ENCODE data around the gene ICE2. TPM values are rescaled to one million over a fixed set of nuclear protein-coding genes. Genes with fewer than 3 reads are reported as not detected.

The ICE2 gene
- total and polyA plus RNA-seq, 12 donors: 6.3 to 33.4 (median 26.7) TPM

DNA sequence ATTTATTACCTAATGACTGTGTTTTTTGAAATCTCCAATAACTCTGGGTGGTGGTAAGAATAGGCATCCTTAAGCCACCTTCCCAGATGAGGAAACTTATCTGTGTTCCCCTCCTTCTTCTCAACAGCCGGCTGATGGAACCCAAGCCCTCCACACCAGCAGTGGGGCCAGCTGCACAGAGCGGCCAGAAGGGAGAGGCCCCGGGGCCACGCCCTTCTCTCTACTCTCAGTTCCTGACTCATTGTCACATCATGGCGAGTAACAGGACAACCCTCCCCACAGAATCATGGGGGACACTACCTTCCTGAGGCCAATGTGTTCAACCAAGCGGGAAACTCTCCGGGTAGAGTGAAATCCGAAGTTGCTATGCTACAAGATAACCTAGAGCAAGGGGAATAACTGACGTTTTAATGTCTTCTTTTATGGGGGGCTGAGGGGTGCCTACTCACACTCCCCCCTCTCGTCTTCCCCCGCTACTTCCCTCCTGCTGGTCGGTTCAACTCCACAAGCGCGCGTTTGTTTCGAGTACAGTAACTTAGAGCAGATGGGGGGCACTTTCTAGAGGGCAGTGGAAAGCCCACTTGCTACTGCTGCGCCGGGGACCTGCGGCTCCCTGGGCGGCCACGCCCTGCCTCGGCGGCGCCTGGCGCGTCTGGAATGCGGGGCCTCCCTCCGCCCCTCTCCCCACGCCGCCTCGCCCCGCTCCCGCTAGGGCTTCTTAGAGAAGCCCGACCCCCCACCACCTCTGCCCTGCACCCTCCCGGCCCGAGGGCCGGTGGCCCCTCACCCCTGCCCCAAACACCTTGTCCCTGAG is 81.8 kb downstream of the ICE2 start:
- peak; percentile 52 to 71 (median 62) for ATAC-seq
- DNase-seq: peak; percentile 68 to 75
- Histone ChIP-seq H3K9me3 (no peaks in the 10 kb centered on the region), H3K36me3 (peaks cover 0 to 30% (median 3%) of the 10 kb centered on the region in 9 donors), H3K4me1 (peaks cover 16 to 60% (median 48%) of the 10 kb centered on the region in 9 donors), H3K27ac (peak overlapping the region; percentile 90 to 98 (median 97)), H3K4me3 (peak overlapping the region; percentile 59 to 94 (median 88)), H3K27me3 (no peaks in the 10 kb centered on the region)
- intact Hi-C loops (cut with DNase I): loop anchor here in 6 of 10 donors (2.0 to 5.0 kb wide), 3 partner anchors 26 to 36 kb away; no protein-coding TSS in a partner anchor
- WGBS, 2 donors: 2 to 5% methylated on average over 35 to 37 of the region's 37 CpGs
- TF ChIP-seq, protein P1, sequence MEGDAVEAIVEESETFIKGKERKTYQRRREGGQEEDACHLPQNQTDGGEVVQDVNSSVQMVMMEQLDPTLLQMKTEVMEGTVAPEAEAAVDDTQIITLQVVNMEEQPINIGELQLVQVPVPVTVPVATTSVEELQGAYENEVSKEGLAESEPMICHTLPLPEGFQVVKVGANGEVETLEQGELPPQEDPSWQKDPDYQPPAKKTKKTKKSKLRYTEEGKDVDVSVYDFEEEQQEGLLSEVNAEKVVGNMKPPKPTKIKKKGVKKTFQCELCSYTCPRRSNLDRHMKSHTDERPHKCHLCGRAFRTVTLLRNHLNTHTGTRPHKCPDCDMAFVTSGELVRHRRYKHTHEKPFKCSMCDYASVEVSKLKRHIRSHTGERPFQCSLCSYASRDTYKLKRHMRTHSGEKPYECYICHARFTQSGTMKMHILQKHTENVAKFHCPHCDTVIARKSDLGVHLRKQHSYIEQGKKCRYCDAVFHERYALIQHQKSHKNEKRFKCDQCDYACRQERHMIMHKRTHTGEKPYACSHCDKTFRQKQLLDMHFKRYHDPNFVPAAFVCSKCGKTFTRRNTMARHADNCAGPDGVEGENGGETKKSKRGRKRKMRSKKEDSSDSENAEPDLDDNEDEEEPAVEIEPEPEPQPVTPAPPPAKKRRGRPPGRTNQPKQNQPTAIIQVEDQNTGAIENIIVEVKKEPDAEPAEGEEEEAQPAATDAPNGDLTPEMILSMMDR (IDR thresholded peaks at IDR 0.05): peak in 1 of 9 donors; percentile 5

DNA sequence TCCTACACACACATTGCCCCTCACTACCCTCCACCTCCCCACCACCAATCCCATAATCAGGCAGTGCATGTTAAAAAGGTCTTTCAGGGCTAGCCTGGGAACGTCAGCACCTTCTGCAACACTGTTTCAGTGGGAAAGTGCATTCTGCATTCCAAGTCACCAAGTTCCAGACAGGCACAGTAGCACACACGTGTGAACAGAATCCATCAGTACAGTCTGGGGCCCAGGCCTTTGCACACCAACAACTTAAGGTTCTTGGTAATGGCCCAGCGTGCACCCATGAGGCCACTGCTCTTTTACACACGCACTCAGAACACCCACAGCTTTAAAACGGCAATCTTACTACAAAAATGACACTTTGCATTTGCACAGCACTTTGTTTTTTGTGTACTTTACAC is 82.4 kb downstream of the ICE2 start:
- Histone ChIP-seq H3K4me3 (peak overlapping the region; percentile 59 to 94 (median 88)), H3K27me3 (no peaks in the 10 kb centered on the region), H3K4me1 (peaks cover 19 to 66% (median 54%) of the 10 kb centered on the region in 9 donors), H3K36me3 (peaks cover 0 to 33% (median 3%) of the 10 kb centered on the region in 9 donors), H3K27ac (peak overlapping the region; percentile 44 to 98 (median 96)), H3K9me3 (no peaks in the 10 kb centered on the region)
- WGBS, 2 donors: 38% methylated on average over 5 of the region's 5 CpGs
- ATAC-seq (no peak), DNase-seq (no peak)
- intact Hi-C loops (cut with DNase I): loop anchor here in 6 of 10 donors (2.0 to 5.0 kb wide), 3 partner anchors 26 to 36 kb away; no protein-coding TSS in a partner anchor
- TF ChIP-seq, protein P1 (IDR thresholded peaks at IDR 0.05): no peak

DNA sequence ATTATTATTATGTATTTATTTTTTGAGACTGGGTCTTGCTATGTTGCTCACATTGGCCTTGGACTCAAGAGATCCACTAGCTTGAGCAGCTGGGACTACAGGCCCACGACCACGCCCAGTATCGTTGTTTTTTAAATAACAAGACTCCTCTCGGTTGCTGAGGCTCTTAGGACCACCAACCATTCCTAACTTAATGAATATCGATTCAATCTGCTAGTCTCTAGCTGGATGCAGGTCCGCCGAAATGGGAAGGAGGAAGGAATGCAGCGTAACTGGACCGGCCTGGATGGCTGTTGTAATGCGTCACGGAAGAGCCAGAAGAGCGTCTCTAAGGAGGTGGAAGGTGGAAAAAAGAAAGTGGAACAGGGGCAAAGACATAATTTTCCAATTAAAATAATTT is 82.8 kb downstream of the ICE2 start:
- peak overlapping the region; percentile 44 to 98 (median 96) for H3K27ac ChIP-seq
- TF ChIP-seq, protein P1 (IDR thresholded peaks at IDR 0.05): no peak
- no peaks in the 10 kb centered on the region for H3K9me3 ChIP-seq
- H3K4me1 ChIP-seq: peaks cover 22 to 70% (median 58%) of the 10 kb centered on the region in 9 donors
- ATAC-seq (no peak), DNase-seq (no peak)
- H3K4me3 ChIP-seq: peak overlapping the region; percentile 59 to 94 (median 88)
- intact Hi-C loops (cut with DNase I): loop anchor here in 6 of 10 donors (2.0 to 5.0 kb wide), 3 partner anchors 25 to 35 kb away; no protein-coding TSS in a partner anchor
- 56 to 64% methylated on average over 12 of the region's 12 CpGs for WGBS, 2 donors
- H3K27me3 ChIP-seq: no peaks in the 10 kb centered on the region
- peaks cover 0 to 33% (median 3%) of the 10 kb centered on the region in 9 donors for H3K36me3 ChIP-seq

DNA sequence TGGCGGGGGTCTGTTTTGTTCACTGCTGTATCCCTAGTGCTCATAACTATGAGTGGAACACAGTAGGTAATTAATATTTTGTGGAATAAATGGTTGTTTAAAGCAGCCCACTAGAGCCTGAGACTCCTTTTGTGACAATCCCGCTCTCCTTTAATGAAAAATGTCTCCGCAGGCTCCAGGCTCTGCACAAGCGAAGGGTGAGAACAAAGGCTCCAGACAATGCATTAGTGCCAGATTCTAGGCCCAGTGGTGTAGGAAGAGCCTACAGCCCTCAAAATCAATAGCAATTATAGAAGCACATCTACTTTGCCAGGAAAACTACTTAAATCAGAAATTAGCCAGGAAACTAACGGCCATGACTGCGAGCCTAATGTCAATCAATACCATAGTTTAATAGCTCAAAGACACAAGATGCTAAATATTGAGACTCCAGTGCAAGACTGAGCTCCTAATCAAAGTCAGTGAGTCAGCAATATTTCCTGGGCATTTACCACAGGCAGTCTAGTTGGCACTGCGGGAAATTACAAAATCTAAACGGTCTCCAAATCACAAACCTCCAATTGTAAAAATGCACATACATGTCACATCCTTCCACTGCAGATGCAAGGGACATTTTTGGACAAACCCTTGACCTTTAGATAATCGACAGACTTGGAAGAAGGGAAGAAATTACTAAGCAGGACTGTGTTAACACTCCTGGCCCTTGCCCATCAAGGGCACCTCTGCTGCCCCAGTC is 83.5 kb downstream of the ICE2 start:
- Histone ChIP-seq H3K27ac (peak overlapping the region in 9 of 10 donors; percentile 90 to 98 (median 97)), H3K36me3 (peaks cover 0 to 34% (median 3%) of the 10 kb centered on the region in 9 donors), H3K9me3 (no peaks in the 10 kb centered on the region), H3K27me3 (no peaks in the 10 kb centered on the region), H3K4me3 (peak overlapping the region in 9 of 10 donors; percentile 59 to 94 (median 91)), H3K4me1 (peaks cover 25 to 77% (median 65%) of the 10 kb centered on the region in 9 donors)
- intact Hi-C loops (cut with DNase I): loop anchor here in 6 of 10 donors (2.0 to 5.0 kb wide), 4 partner anchors 25 to 35 kb away; no protein-coding TSS in a partner anchor
- ATAC-seq (no peak), DNase-seq (no peak)
- 77 to 79% methylated on average over 9 of the region's 9 CpGs for WGBS, 2 donors
- TF ChIP-seq, protein P1 (IDR thresholded peaks at IDR 0.05): no peak

Data from heart right ventricle (tissue), 16 donors.